22Rv1 (cell line): ENCODE data around the gene SYT13.

Source experiments
- H3K27ac ChIP-seq: fragments of 450-650 bp; 2 replicates; pipeline ENCODE4 v1.5.1; 2017
- ZFX ChIP-seq: fragments of 450-650 bp; IDR thresholded peaks from 2 replicates; pipeline ENCODE4 v1.6.1; 2017; ENCODE audit warnings: antibody characterized with exemption, borderline replicate concordance
- TF ChIP-seq, protein P1 (sequence below): fragments of 450-650 bp; IDR thresholded peaks from 2 replicates; pipeline ENCODE4 v1.5.1; 2017; ENCODE audit warnings: mild to moderate bottlenecking

The SYT13 gene

DNA sequence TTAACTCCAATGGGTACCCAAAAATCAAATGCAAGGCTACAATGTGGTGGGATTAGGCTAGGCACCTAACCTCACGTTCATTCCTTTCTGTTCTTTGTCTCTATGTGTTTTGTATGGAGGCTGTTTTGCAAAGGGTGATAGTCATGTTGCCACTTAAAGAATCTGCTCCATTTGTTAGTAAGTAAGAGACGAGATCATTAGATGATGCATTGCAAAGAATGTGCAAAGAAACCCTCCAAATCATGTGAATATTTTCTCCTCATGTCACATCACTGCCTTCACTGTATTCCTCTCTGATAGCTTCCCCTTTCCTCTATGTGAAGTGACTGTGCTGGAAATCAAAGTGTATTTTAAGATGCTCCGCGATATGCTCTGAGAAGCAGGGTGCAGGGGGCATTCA, 11.9 kb downstream of the SYT13 start:
- no peak overlapping the region for H3K27ac ChIP-seq
- TF ChIP-seq ZFX, result no peak
- TF ChIP-seq, protein P1, sequence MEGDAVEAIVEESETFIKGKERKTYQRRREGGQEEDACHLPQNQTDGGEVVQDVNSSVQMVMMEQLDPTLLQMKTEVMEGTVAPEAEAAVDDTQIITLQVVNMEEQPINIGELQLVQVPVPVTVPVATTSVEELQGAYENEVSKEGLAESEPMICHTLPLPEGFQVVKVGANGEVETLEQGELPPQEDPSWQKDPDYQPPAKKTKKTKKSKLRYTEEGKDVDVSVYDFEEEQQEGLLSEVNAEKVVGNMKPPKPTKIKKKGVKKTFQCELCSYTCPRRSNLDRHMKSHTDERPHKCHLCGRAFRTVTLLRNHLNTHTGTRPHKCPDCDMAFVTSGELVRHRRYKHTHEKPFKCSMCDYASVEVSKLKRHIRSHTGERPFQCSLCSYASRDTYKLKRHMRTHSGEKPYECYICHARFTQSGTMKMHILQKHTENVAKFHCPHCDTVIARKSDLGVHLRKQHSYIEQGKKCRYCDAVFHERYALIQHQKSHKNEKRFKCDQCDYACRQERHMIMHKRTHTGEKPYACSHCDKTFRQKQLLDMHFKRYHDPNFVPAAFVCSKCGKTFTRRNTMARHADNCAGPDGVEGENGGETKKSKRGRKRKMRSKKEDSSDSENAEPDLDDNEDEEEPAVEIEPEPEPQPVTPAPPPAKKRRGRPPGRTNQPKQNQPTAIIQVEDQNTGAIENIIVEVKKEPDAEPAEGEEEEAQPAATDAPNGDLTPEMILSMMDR, result no peak

DNA sequence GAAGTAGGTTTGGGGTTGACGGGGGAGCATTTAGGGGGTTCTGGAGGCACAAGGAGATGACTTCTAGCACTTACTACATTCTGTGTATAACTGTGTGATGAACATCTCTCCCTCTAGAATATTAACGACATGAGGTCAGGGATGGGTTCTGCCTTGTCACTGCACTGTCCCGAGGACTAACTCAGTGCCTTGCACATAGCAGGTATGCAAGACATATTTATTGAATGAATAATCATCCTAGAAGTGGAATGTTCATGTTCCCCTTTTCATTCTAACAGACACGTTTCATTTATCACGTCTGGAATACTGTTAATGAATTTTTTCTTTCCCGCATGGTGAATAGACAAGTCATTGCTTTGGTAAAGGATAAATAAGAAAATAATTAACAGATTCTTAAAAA, 12.6 kb downstream of the SYT13 start:
- no peak overlapping the region for H3K27ac ChIP-seq

DNA sequence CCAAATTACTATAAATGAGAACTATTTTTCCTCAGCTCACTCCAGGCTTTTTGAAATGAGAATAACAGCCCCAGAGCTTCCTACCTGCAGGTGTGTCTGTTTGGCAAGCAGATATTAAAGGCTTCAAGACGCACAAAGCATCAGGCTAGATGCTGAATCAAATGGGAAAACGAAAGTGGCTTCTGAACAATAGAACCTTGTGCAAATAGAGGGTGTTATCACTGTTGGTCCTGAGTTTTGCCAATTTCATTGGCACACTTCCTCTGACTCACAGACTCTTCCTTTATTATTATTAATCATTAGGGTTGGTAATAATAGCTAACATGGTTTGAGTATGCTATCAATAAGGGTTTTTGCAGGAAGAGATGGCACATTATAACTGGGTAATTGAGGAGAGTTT, 13.4 kb downstream of the SYT13 start:
- TF ChIP-seq, protein P1, result no peak
- TF ChIP-seq ZFX, result no peak
- no peak overlapping the region for H3K27ac ChIP-seq

More for the DNA sequence above, 12.6 kb downstream of the SYT13 start:
- TF ChIP-seq, protein P1, result no peak
- TF ChIP-seq ZFX, result no peak

DNA sequence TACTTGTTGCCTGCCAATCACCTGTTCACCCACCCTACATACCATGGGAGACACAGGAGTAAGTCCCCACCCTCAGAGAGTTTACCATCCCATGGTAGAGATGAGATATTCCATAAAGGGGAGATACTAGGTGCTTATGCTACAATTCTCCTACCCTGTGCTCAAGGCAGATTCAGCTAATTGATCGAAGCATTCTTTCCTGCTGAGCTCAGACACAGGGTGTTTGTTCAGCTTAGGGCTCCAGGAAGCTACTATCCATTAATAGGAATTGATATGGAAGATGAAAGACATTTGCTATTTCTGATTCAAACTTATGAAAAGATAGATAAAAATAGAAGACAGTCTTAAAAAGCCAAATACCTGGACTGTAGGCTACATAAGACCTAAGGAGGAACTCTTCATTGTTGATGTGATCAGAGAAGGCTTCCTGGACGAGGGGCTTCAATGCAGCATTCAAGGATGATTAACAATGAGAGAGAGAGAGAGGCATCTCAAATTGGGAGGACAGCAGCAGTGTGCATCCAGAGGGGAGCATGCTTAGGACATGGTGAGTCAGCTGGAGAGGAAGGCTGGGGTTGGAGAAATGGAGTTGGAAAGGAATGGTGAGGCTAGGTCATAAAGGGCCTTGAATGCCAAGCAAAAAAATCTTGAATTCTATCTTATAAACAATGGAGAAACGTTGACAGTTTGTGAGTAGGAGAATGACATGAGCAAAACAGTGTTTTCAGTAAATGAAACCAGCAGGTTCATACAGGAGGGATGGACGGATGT, 15.0 kb downstream of the SYT13 start:
- no peak overlapping the region for H3K27ac ChIP-seq
- TF ChIP-seq, protein P1, result no peak
- TF ChIP-seq ZFX, result no peak

DNA sequence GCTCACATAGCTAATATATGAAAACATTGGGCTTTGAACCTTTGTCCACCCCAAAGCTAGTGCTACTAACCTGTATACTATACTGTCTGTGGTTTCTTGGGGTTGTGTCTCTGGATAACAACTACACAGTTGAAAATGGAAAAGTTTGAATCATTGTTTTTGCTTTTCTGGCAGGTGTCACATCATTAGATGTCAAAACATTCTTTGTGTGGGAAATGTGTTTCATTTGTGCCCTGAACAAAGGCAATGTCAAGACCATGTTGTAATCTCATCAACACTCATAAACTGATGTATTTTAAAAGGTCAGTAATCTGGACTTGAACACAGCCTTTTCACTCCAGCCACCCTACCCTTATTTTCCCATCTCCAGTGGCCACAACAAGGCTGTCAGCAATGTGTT, 16.5 kb downstream of the SYT13 start:
- no peak overlapping the region for H3K27ac ChIP-seq
- TF ChIP-seq, protein P1, result no peak
- no peak for TF ChIP-seq ZFX

DNA sequence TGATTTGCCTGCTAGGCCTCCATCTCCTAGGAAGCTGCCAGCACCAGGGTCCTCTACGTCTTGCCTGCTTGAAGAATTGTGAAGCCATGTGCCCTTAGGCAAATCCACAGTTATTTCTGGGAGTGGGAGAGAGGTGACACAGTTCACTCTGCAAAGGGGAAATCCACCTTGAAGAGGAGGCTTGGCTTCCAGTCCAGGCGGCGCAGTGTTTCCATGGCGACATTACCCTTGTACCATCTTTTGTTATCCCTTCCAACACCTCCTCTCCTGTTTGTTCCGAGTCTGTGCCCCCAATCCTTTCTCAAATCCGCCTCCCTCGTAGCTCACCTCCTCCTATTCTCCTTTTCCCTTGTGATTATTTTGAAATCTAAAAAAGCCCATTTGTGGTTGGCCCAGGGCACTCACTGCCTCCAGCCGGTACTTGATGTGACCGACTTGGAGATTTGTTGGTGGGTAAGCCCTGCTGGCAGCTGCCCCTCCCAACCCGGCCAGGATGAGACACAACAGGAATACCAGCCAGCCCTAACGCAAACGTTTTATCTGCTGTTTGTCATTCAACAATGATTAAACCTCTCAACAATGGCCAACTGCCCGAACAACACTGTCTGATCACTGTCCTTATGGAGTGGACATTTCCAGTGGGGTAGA, 18.4 kb downstream of the SYT13 start:
- no peak overlapping the region for H3K27ac ChIP-seq
- no peak for TF ChIP-seq ZFX
- TF ChIP-seq, protein P1, result no peak

DNA sequence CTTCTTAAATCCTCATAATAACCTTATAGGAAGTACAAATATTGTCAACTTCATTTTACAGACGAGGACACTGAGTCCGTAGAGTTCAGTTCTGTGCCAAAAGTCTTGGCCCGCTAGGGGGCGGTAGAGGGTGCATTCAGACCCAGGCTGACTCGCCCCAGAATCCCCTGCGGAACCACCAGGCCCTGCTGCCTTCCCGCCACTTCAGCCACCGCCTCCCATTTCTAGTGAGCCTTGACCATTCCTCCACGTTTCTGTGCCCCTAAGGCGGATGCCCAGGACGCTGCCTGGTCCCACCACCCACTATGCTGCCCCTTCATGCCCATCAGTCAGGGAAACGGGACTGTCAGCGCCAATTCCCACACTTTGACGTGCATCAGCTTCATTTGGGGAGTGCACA, 19.1 kb downstream of the SYT13 start:
- TF ChIP-seq ZFX, result no peak
- TF ChIP-seq, protein P1, result peak; percentile 79
- H3K27ac ChIP-seq, result no peak overlapping the region
